DMS153 treated with DMSO at 0.1 percent for 48 hours (cell line): Measurements from ENCODE around the gene MTCH1.
"Not testable (repeated sequence)": the region's sequence is repeated elsewhere in the genome, so short reads cannot be mapped to it uniquely, and the experiment has no call there.

Source experiments
- DNase-seq: peaks from one replicate; lab custom pipeline; 2025; ENCODE audit not compliant: unreplicated experiment; lab: John Stamatoyannopoulos, UW

MTCH1 gene

GRCh38 chr6:36955671-36956445, 30.1 kb downstream of the MTCH1 start:
- DNase-seq, result no peak

- DNase-seq, result no peak
These were observed 30.9 kb downstream of the MTCH1 start for GRCh38 chr6:36955136-36955535.

- no peak for DNase-seq
These were observed 31.6 kb downstream of the MTCH1 start, which contains the start of gene PI16 for GRCh38 chr6:36954262-36954931. PI16 (plus strand) TSS chr6:36954738; CDS start chr6:36954761, 23 bp downstream.

GRCh38 chr6:36953931-36954261, 32.1 kb downstream of the MTCH1 start:
- no peak for DNase-seq

GRCh38 chr6:36949636-36950035, 36.4 kb downstream of the MTCH1 start:
- no peak for DNase-seq

- not testable (repeated sequence) for DNase-seq
These were observed 36.9 kb downstream of the MTCH1 start for GRCh38 chr6:36949076-36949475.

- no peak for DNase-seq
These were observed 38.2 kb downstream of the MTCH1 start for GRCh38 chr6:36947570-36948351.

- DNase-seq, result no peak
These were observed 39.5 kb downstream of the MTCH1 start for GRCh38 chr6:36946526-36946925.

GRCh38 chr6:36945301-36945700, 40.7 kb downstream of the MTCH1 start:
- DNase-seq, result no peak

- DNase-seq, result no peak
These were observed 41.3 kb downstream of the MTCH1 start for GRCh38 chr6:36944650-36945049.

- not testable (repeated sequence) for DNase-seq
These were observed 43.7 kb downstream of the MTCH1 start for GRCh38 chr6:36942329-36942728.

- not testable (repeated sequence) for DNase-seq
These were observed 44.4 kb downstream of the MTCH1 start for GRCh38 chr6:36941561-36941960.

GRCh38 chr6:36940027-36940426, 46.0 kb downstream of the MTCH1 start:
- DNase-seq, result no peak

- not testable (repeated sequence) for DNase-seq
These were observed 47.0 kb downstream of the MTCH1 start for GRCh38 chr6:36939005-36939404.

- no peak for DNase-seq
These were observed 47.5 kb downstream of the MTCH1 start for GRCh38 chr6:36938536-36938935.

- DNase-seq, result no peak
These were observed 48.1 kb downstream of the MTCH1 start for GRCh38 chr6:36937896-36938295.

- no peak for DNase-seq
These were observed 49.2 kb downstream of the MTCH1 start for GRCh38 chr6:36936824-36937223.

GRCh38 chr6:36934901-36935300, 51.1 kb downstream of the MTCH1 start:
- no peak for DNase-seq

GRCh38 chr6:36933519-36933918, 52.5 kb downstream of the MTCH1 start:
- DNase-seq, result no peak

- DNase-seq, result no peak
These were observed 52.9 kb downstream of the MTCH1 start for GRCh38 chr6:36933102-36933501.

GRCh38 chr6:36930483-36930882, 55.5 kb downstream of the MTCH1 start:
- DNase-seq, result no peak

- DNase-seq, result no peak
These were observed 56.4 kb downstream of the MTCH1 start for GRCh38 chr6:36929607-36930006.
